HG03442 (cell line): ENCODE data around the gene HECW1.
"Not testable (repeated sequence)": the region's sequence is repeated elsewhere in the genome, so short reads cannot be mapped to it uniquely, and the experiment has no call there.

Experiments used
- ATAC-seq: cut with Tn5 transposase; IDR thresholded peaks from one replicate; pipeline ENCODE4 v1.9.1; 2021; ENCODE audit warnings: mild to moderate bottlenecking, moderate library complexity; ENCODE audit not compliant: unreplicated experiment

The HECW1 gene

GRCh38 chr7:43112459-43112940 is at the start of gene HECW1:
Gene HECW1 (plus strand): TSS chr7:43112647. CDS start chr7:43243906, 131,259 bp downstream.
- ATAC-seq = no peak

- no peak for ATAC-seq
These were observed 40.8 kb upstream of the HECW1 start for GRCh38 chr7:43071604-43072003.

GRCh38 chr7:43072530-43072929 is 39.9 kb upstream of the HECW1 start:
- ATAC-seq = no peak

GRCh38 chr7:43073811-43074210 is 38.6 kb upstream of the HECW1 start:
- ATAC-seq = not testable (repeated sequence)

GRCh38 chr7:43076189-43076605 is 36.2 kb upstream of the HECW1 start:
- peak; percentile 62 for ATAC-seq

GRCh38 chr7:43076606-43077005 is 35.8 kb upstream of the HECW1 start:
- ATAC-seq = no peak

- no peak for ATAC-seq
These were observed 35.2 kb upstream of the HECW1 start for GRCh38 chr7:43077285-43077684.

- no peak for ATAC-seq
These were observed 34.6 kb upstream of the HECW1 start for GRCh38 chr7:43077732-43078391.

GRCh38 chr7:43078794-43079193 is 33.7 kb upstream of the HECW1 start:
- ATAC-seq = no peak

GRCh38 chr7:43081603-43082002 is 30.8 kb upstream of the HECW1 start:
- no peak for ATAC-seq

- ATAC-seq = no peak
These were observed 29.3 kb upstream of the HECW1 start for GRCh38 chr7:43083106-43083505.

GRCh38 chr7:43085017-43085416 is 27.4 kb upstream of the HECW1 start:
- no peak for ATAC-seq

- ATAC-seq = no peak
These were observed 26.5 kb upstream of the HECW1 start for GRCh38 chr7:43085992-43086391.

- no peak for ATAC-seq
These were observed 19.6 kb upstream of the HECW1 start for GRCh38 chr7:43092819-43093218.

GRCh38 chr7:43096875-43097274 is 15.6 kb upstream of the HECW1 start:
- ATAC-seq = no peak

GRCh38 chr7:43099750-43100149 is 12.7 kb upstream of the HECW1 start:
- ATAC-seq = no peak

- no peak for ATAC-seq
These were observed 7.5 kb upstream of the HECW1 start for GRCh38 chr7:43104874-43105520.

- no peak for ATAC-seq
These were observed 6.8 kb upstream of the HECW1 start for GRCh38 chr7:43105521-43106120.

- ATAC-seq = peak; percentile 93
These were observed 4.0 kb upstream of the HECW1 start for GRCh38 chr7:43108255-43109011.

GRCh38 chr7:43110791-43111535 is 1.5 kb upstream of the HECW1 start:
- no peak for ATAC-seq
